Measurements from ENCODE around the gene COPE.

The COPE gene

DNA sequence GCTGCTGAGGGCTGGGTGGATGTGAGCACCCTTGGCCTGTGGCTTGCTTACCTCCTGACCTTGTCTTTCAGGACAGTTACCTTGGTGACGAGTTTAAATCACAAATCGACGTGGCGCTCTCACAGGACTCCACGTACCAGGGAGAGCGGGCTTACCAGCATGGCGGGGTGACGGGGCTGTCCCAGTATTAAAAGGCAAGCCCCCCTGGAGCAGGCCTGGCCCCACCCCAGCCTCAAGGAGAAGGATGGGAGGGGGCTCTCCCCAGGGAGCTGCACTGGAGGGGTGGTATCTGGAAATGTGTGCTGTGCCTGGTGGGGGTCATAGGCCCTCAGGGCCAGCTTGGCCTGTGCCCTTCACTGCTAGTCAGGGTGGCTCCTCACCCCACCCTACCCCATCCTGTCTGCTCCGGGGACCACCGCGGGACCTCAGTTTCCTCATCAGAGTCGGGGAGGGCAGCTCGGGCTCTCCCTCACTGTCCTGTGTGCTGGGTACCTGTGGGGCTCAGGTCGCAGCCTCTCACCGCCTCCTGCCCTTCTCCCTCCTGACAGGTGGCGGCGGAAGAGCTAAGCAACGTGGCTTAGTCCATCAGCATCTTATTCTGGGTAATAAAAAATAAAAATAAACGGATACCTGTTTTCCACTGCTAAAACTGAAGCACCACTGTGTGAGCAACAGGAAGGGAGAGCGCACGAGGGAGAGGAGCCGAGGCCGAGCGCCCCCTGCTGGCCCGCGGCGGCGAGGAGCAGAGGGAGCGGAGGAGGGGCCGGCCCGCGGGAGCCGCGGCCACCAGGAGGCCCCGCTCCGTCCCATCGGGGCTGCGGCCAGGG is 53.0 kb downstream of the COPE start:
- no peak for DNase-seq

DNA sequence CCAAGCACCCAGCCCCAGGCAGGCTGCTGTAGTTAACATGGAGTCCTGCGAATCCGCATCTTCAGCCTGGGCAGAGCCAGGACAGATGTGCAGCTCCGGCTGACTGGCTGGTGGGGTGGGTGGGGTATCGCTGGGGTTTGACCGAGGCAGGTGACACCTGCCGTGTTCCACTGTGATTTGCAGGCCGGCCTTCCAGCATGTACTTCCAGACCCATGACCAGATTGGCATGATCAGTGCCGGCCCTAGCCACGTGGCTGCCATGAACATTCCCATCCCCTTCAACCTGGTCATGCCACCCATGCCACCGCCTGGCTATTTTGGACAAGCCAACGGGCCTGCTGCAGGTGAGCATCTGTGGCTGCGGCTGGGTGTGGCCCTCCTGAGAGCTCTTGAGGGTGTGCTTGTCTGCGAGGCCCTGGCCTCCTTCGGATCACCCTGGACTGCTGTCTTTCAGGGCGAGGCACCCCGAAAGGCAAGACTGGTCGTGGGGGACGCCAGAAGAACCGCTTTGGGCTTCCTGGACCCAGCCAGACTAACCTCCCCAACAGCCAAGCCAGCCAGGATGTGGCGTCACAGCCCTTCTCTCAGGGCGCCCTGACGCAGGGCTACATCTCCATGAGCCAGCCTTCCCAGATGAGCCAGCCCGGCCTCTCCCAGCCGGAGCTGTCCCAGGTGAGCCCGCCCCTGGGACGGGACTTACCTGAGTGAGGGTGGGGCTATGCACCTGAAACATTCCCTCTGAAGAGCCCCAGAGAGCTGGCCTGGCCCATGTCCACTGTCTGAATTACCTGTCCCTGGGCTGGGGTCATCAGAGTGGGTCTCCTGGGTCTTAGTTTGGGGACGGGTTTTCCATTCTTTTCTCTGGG is 53.8 kb downstream of the COPE start:
- DNase-seq: no peak

DNA sequence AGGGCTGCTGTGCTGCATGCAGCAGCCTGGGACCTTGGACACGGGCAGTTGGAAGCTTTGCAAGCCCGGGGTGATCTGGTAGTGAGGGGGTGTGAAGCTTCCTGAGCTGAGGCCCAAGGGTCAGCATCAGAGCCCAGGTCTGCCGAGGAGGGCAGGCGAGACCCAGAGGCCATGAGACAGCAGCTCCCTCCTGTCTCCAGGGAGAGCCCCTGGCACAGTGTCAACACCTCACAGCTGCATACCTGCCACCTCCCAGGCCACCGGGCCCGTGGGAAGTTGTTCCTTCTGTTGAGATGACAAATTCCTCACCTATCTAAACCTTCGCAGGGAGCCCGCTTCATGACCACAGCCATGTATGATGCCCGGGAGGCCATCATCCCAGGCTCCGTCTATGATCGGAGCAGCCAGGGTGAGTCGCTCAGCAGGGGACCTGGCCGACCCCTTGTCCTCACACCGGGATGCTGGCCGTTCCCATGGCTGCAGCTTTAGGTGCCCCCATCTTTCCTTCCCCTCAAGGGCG is 55.3 kb downstream of the COPE start:
- no peak for DNase-seq

DNA sequence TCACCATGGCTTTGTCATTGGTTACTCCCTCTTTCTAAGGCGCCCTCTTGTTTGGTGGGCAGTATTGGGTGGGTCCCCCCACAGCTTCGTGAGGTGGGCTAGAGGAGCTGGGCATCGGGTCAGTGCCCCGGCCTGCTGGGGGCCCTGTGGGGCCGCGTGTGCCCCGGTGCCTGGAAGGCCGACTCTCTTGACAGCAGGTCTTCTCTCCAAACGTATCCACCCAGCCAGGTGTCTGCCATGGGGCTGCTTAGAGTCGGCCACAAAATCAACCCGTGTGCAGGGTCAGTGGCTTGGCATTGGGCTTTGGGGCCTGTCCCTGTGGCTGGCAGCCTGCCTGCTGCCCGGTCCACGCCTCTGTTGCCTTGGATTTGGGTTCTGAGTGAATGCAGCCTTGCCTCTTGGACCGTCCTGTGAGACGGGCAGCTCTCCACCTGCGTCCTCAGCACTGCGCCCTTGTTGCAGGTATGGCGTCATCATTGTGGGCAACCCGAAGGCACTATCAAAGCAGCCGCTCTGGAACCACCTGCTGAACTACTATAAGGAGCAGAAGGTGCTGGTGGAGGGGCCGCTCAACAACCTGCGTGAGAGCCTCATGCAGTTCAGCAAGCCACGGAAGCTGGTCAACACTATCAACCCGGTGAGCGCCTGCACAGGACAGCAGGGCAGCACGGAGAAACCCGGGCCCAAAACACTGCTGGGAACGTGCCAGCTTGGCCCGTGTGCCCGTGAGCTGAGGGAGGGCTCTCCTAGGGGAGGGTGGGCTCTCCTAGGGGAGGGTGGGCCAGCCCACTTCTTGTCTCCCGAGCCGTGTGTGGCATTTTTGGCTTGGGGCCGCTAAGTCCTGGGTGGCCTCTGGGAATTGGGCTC is 56.0 kb downstream of the COPE start:
- DNase-seq: no peak

DNA sequence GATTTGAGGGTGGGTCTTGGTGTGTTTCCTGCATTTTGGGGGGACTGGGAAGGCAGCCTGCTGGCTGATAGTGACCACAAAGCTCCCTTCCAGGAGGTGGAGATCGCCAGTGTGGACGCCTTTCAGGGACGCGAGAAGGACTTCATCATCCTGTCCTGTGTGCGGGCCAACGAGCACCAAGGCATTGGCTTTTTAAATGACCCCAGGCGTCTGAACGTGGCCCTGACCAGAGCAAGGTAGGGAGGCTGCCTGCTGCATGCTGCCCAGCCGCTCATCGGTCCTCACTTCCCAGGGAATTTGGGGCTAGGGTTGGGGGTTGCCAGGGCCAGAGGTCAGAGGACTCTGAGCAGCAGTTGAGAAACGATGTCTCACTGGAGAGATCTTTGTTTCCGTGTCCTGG is 57.3 kb downstream of the COPE start:
- DNase-seq: no peak

DNA sequence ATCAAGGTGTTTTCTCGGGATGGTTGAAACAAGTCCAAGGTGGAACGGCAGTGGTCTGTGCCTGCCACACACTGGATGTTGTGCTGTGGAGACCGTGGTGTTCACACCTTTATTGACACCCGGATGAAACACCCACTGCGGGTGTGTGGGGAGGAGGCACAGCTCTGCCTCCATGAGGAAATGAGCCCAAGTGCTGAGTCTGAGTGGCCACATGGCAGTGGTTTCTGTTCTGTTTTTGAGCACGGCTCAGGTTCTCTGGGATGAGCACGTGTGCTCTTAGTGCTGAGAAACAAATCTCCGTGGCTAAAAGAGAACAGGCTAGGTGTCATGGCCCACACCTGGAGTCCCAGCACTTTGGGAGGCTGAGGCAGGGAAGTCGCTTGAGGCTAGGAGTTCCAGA is 58.0 kb downstream of the COPE start:
- no peak for DNase-seq

DNA sequence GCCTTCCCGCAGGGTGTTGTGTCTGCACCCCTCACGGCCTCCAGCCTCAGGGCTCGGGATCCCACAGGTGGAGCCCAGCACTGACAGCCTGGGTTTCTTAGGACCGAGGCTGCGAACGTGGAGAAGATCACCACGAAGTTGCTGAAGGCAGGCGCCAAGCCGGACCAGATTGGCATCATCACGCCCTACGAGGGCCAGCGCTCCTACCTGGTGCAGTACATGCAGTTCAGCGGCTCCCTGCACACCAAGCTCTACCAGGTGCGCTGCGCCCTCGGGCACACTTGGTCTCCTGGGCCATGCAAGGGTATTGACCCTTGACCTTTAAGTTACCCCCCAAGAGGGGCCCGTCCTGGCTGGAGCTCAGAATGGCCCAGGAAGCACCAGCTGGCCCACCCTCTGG is 58.5 kb downstream of the COPE start:
- no peak for DNase-seq

DNA sequence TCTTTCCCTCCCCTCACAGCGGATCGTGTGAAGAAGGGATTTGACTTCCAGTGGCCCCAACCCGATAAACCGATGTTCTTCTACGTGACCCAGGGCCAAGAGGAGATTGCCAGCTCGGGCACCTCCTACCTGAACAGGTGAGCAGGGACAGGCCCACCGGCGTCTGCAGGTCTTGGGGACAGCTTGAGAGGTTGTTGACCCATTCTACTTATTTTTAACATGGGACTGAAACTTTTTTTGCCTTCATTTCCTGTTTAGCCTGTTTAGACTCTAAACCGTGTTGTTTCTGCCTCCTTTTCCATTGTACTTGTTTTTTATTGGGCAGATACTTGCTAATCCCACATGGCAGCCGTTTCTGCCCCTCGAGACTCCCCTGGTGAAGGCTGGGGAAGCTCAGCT is 58.9 kb downstream of the COPE start:
- DNase-seq: no peak

DNA sequence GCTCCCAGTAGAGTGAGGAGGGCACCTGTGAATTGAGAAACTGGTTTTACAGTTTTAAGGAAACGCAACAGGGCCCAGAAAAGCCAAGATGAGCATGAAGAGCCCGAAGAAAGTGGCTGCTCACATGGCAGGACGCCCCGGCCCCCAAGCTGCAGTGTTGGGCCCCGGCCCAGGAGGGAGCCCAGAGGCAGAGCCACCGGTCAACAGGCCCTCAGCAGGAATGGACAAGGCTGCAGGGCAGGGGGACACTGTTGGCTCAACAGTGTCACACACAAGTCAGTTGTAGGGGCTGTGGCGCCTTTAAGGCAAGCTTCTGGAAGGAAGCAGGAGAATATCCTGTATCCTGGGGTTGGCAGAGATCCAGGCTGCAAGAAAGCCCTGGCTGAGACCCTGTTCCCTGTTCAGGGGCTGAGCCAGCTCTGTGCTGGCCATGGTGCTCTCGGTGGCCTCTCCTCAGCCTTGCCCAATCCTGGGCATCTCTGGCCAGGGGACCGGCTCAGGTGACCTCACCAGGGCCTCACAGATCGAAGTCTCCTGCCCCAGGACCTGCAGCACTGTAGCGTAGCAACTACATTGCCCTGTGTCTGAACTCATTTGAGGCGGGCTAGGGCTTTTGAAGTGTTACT is 59.4 kb downstream of the COPE start:
- DNase-seq: no peak

- no peak for DNase-seq
Measured at GRCh38 chr19:18858906-18859646, 60.1 kb downstream of the COPE start.

- DNase-seq: no peak
Measured at GRCh38 chr19:18857223-18857622, 62.0 kb downstream of the COPE start.

- DNase-seq: no peak
Measured at GRCh38 chr19:18856385-18857126, 62.6 kb downstream of the COPE start.

GRCh38 chr19:18855647-18856384 is 63.4 kb downstream of the COPE start:
- DNase-seq: no peak

- no peak for DNase-seq
Measured at GRCh38 chr19:18854982-18855381, 64.2 kb downstream of the COPE start.

DNA sequence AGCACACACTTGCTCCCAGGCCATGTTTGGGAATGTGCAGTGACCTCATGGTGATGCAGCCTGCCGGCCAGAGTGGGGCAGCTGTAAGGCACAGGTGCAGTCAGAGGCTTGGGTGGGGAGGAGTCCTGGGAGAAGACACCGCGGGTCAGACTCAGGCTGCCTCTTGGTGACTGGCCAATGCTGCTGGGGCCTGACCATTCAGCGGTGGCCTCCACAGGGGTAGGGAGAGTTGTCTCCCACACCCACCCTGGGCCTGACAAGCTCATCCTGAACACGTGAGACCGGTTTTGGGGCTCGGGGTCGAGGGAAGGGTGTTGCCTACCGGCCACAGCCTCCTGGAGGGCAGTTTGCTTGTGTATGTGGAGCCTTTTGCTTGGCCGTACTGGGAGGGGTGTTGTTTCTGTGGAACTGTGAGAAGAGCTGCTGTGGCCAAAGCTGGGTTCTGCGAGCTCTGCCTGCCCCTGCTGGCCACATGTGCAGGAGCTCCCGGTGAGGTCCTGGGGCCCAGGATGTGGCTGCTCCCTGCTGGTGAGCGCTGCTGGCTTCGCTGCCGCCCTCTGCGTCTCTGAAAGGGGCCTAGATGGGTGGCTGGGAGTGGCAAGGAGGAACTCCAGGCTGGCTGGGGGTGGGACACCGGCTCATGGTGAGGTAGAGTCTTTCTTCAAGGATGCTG is 65.3 kb downstream of the COPE start:
- no peak for DNase-seq

GRCh38 chr19:18852648-18853047 is 66.5 kb downstream of the COPE start:
- no peak for DNase-seq

DNA sequence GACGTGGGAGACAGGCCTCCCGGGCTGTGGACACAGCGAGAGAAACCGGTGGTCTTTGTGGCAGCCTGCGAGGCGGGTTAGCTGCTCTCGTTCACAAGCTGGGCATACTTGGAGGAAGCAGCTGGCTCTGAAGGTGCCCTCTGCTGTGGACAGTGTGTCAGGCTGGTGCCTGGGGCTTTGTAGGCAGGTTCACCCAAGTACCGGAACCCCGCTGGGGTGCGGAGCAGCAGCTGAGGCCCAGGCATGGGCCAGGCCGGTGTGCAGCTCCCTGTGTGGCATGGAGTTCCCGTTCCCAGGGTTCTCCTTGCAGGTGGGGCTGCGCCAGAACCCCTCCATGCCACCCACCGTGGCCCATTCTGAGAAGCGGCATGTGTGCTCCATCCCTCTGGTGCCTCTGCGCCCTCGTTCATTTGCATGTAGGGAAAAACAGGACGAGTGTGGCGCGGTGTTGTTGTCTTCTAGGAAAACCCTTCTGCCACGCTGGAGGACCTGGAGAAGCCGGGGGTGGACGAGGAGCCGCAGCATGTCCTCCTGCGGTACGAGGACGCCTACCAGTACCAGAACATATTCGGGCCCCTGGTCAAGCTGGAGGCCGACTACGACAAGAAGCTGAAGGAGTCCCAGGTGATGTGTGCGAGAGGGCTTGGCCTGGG is 67.4 kb downstream of the COPE start:
- DNase-seq: no peak

GRCh38 chr19:18850471-18851375 is 68.5 kb downstream of the COPE start:
- DNase-seq: no peak
